ENCODE results near the gene TACR2.

Gene TACR2

DNA sequence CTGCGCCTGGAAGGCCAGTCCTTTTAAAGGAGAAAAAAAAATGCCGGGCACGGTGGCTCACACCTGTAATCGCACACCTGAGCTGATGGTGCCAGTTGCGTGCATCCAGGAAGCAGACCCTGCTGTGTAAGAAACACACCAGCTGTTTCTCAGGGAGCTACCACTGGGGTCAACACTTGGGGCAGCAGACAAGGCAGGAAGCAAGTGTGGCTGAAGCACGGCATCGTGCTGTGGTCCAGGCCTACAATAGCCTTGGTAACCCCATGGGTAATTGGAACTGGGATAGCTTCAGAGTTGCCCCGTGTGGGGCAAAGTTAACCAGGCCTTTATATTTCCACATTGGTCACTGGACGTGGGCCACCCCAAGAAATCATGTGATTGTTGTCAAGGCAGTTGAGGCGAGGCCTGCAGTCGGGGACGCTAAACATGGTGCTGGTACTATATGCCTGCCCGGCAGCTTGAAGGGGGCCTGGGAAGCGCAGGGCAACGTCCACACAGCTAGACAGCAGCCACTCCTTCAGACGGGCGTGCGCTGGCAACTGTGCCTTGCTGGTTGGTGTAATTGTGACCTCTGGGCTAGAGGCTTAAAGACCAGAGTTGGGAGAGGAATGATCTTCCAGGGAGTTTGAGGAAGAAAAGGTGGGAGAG is 2.5 kb upstream of the TACR2 start:
- DNase-seq (ENCODE audit: low read depth in 2 of 2) = no peak

DNA sequence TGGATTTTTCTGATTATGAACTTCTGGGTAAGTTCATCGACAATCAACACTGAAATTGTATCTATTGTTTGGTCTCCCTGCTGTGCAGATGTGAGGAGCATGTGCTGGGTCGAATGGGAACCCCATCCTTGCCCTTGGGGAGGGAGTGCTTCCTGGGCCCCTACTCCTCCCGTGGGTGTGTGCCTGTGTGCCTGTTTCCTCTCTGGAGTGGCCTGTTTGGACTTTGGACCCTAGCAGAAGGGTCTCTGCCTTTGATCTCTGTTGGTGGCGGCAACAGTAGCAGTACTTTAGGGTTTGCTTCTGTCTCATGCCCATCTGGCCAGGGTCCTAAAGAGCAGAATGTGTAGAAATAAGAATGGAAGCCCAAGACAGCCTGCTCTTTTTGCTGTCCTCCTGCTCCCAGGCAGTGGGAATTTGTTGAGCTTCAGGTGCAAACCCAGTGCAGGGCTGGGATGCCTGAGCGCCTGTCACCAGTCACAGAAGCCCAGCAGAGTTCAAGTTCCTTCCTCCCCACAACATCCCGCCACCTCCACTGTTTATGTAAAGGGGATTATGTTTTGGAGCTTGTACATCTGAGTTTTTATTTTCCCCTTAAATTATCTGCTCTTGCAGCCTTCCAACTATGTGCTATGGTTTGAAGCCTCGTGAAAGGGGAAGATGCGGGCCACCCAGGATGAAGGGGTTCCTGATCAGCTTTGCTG is 1.5 kb upstream of the TACR2 start:
- no peak for DNase-seq (ENCODE audit: low read depth in 2 of 2)

DNA sequence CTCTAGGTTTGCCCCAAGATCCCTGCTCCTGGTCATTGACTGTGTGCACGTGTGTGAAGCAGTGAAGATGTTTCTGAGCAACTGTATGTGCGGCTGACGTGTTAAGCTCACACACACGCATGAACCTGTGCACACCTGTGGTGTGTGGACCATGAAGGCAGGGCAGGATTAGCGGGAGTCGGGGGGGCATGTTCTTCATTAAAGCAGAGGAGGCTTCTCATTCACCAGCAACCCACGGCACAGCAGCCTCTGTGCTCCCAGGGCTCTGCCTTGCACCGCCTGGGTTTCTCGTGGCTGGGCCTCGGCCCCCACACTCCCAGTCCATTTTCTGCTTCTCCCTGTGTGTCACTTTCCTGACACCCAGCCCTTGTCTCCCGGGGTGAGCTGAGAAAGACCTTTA is 824 bp upstream of the TACR2 start:
- no peak for DNase-seq (ENCODE audit: low read depth in 2 of 2)

DNA sequence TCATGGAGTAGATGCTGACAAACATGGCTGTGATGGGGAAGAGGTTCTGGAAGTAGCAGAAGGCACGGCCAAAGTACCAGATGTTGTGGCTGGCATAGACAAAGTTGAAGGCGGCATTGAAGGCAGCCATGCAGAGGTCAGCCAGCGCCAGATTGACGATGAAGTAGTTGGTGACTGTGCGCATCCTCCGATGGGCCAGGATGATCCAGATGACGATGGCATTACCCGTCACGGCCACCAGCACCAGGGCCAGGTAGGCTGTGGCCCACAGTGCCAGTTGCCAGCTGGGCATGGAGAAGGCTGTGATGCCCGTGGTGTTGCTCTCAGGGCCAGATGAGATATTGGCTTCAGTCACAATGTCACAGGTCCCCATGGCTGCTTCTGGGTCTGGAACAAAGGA is 767 bp downstream of the TACR2 start:
- no peak for DNase-seq (ENCODE audit: low read depth in 2 of 2)

DNA sequence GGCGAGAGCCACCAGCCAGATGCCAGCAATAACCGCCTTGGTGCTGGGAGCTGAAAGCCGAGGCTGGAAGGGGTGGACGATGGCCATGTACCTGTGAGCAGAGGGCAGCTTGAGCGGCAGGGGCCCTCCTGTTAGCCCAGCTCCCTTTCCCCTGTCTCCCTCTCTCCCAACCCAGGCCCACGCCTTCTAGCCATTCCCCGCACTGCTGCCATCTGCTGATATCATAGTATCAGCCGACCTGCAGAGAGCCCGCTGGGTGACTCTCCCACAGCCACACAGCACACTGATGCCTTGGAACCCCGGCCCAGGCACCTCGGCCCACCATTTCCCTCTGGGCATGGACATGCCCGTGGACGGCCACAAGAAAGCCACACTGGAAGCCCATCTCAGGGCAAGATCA is 1.7 kb downstream of the TACR2 start:
- DNase-seq (ENCODE audit: low read depth in 2 of 2) = no peak

DNA sequence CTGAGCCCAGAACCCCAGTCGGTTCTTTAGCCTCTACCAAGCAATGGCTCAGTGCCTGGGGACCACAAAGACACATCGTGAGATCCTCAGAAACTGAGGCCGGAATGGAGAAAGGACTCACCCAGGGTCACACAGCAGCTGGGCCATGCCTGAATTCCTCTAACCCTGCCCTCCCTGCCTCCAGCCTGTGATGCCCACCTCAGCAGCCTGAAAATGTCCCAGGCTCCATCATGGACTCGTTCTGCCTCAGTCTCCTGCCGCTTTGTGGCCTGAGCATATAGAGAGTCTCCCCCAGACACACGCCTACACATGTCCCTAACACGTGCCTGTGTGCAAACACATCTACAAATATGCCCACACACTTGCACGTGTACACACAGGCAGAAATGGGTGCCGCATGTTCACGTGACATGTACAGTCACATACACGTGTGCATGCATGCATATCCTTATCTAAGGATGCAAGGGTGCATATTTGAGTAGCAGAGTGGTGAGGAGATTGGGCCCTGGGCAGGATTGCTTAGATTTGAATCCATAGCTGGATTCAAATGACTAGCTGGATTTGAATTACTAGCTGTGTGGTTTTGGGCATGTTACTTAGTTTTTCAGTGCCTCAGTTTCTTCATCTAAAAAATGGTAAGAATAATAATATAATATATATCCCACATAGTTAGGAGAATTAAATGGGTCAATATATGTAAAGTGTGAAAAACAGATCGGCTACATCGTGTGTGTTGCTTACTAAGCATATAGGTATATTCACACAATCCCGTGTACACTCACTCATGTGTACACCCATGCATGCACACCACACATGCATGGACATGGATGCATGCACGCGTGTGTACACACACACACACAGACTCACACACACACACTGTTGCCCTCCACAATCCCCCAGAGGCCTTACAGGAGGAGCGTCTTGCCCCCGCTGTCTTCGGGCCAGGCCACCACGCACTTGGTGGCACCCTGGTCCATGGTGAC is 2.4 kb downstream of the TACR2 start:
- no peak for DNase-seq (ENCODE audit: low read depth in 2 of 2)

DNA sequence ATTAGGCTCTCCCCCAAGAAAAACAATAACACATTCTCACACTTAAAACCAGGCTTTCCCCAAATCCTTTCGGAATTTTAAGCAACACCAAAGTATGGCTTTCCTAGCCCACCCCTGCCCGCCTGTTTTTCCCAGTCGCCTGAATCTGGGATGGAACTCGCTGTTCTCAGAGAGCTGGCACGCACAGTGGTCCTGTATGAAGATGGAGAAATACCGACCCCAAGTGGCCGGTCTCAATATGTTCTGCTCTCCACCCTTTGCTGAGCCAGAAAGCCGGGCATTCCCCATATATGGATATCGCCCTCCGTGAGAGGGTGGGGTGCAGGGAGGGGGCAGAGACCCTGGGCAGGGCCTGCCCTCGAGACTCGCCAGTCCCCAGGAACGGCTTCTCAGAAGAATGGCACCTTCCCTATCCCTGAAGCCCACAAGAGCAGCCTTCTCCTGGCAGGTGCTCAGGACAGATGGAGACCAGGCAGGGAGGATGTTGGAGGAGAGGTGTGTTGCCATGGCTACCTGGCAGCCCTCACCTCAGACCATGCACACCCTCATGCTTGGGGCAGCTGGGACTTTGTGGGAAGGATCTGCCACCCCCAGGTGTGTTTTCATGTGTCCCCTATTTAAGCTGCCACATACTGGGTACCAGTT is 3.4 kb downstream of the TACR2 start:
- no peak for DNase-seq (ENCODE audit: low read depth in 2 of 2)

DNA sequence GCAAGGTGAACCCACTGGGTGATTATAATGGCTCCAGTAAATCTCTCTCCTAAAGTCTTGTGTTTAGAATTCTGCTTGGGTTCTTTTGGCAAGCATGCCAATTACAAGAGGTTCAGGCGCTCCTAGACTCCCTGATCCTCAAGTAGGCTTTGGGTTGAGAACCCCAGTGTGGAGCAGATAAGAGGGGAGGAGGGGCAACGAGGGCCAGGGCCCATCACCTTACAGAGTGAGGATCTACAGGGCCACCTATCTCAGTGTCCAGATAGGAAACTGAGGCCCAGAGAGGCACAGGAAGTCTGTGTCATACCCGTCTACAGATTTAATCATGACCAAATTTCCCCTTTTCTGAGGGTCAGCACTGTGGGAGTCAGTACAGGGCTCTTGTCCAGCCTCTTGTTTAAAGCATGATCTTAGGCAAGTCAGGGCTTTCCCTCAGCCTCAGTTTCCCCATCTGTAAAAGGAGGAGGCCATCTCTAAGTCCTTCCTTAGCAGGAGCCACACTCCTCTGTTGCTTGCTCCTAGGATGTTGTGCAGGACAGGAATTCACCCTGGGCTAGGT is 4.4 kb downstream of the TACR2 start:
- DNase-seq (ENCODE audit: low read depth in 2 of 2) = no peak

DNA sequence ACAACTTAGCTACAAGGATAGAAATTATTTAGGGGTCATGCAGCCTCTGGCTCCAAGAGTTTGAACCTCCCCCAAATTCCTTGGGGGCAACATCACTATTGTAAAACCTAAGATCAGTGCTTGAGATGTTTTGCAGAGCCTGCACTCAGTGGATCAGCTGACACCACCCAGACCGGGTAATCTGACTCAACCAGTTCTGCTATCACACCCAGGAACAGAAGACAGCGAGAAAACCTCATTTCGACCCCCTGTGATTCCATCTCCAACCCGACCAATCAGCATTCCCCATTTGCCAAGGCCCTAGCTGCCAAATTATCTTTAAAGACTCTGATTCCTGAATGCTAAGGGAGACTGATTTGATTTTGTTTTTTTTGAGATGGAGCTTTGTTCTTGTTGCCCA is 5.2 kb downstream of the TACR2 start:
- no peak for DNase-seq (ENCODE audit: low read depth in 2 of 2)

DNA sequence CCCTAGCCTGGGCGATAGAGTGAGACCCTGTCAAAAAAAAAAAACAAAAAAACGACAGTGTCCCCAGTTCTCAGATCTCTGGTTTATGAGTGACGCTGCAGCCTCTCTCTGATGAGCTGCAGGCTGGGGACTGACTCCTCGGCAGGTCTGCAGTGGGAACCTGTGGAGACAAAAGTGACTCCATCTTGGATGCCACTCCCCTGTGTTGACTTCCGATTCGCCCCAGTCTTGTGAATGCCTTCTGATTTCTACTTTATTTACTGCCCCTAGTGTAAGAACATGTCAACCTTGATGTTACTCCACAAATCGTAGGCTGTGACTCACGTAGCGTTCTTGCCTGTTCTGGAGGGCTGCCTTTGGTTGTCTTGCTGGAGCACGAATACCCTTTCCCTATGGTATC is 6.2 kb downstream of the TACR2 start:
- no peak for DNase-seq (ENCODE audit: low read depth in 2 of 2)

DNA sequence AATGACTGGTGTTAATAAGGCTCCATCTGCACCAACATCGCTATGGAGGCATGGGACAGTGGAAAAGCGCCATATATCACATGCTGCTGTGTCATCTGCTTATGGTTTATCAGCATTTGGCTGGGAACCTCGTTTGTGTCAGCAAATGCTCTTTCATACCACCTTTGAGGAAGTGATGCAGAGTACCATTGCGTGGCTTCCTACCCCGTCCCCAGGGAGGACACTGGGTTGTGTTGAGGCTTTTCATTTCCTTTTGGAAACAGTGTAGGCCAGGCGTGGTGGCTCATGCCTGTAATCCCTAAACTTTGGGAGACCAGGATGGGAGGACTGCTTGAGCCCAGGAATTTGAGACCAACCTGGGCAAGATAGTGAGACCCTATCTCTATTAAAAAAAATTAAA is 6.8 kb downstream of the TACR2 start:
- DNase-seq (ENCODE audit: low read depth in 2 of 2) = no peak

DNA sequence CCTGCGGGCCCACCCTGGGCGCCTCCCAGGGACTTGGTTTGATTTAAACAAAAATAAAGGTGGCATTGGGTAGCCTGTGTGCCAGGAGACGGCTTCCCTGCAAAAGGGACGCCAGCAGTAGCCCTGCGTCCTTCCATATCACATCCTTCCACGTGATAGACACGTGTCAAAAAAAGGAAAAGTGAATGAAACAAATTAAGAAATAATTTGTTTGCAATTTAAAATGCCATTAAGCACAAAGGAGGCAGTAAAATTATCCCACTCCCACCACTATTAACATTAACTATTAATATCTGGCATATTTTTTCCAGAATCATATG is 7.6 kb downstream of the TACR2 start:
- no peak for DNase-seq (ENCODE audit: low read depth in 2 of 2)

DNA sequence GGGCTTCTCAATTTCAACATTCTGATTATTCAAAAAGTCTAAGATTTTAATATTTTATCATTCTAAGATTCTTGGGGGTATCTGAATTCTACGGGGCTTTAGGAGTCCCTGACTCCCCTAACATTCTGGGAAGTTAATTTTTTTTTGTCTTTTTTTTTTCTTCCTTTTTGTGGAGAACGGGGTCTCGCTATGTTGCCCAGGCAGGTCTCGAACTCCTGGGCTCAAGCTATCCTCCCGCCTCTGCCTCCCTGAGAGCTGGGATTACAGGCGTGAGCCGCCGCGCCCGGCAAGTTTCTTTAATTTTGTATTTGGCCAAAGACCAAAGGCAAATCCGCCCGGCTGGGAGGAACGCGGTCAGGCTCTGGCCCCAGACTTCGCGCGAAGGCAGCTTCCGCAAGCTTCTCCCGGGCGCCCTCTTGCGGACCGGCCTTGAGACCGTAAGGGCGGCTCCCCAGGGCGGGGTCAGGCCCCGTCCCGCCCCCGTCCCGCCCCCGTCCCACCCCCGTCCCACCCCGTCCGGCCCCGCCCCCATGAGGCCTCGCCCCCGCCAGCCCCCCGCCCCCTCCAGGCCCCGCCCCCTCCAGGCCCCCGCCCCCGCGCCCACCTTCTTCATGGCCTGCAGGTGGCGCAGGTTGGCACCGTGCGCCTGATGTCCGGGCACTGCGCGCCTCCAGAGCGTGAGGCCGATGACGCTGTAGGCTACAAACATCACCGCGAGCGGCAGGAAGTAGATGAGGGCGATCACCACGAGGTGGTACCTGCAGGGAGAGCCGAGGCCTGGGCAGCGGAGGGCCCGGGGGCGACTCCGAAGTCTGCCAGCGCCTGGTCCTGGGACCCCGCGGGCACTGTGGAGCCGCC is 8.2 kb downstream of the TACR2 start:
- DNase-seq (ENCODE audit: low read depth in 2 of 2) = peak; percentile 76 to 79

DNA sequence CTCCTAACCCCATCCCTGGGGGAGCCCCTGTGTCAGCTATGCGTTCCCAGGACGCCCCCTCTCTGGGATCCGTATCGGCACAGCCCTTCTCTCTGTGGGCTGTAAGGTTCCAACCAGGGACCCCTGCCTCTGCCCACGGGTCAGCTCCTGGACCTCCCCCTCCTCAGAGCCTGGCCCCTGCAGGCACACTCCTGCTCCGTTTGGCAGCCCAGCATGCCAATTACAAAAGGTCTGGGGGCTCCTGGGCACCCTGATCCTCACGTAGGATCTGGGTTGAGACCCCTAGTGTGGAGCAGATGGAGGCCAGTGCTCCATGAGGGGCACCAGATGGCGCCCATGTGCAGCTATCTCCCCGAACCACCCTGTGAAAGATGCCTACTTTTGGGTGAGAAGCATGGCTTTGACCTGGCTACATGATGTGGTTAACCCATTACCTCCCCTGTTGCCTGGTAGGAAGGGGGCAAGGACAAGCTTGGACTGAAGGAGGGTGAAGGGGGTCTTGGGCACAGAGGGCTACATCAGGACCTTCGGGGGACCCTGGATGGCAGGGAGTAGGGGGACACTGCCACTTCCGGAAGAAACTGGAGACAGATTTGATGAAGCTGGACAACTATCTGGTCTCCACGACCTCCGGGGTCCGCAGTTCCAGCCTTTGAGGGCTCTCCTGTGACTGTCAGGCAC is 9.0 kb downstream of the TACR2 start:
- DNase-seq (ENCODE audit: low read depth in 2 of 2) = no peak

DNA sequence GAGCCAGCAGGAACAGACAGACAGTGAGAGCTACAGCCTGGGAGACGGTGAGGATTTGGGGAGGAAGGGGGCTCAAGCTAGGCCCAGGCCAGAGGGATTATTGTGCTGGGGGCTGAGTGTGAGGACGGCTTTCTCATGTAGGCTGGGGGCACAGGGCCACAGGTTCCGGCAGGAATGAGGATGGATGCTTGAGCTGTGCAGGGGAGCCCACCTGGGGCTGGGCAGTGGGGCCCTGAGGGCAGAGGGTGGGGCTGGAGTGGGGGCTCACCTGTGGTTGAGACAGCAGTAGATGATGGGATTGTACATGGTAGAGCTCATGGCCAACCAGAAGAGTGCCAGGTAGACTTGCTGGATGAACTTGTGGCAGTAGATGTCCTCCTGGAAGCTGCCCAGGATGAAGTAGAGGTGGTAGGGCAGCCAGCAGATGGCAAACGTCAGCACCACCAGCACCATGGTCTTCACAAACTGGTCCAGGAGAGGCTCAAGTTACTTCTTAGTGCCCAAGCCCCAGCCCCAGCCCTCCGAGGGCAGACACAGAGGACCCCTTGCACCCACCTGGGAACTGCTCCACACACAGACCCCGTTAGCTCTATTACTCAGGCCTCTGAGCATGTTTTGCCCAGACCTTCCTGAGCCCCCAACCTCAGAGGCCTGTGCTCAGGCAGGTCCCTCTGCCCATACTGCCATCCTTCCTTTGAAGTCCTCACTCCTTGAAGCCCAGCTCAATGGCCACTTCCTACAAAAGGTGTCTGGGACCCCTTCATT is 9.7 kb downstream of the TACR2 start:
- DNase-seq (ENCODE audit: low read depth in 2 of 2) = no peak

DNA sequence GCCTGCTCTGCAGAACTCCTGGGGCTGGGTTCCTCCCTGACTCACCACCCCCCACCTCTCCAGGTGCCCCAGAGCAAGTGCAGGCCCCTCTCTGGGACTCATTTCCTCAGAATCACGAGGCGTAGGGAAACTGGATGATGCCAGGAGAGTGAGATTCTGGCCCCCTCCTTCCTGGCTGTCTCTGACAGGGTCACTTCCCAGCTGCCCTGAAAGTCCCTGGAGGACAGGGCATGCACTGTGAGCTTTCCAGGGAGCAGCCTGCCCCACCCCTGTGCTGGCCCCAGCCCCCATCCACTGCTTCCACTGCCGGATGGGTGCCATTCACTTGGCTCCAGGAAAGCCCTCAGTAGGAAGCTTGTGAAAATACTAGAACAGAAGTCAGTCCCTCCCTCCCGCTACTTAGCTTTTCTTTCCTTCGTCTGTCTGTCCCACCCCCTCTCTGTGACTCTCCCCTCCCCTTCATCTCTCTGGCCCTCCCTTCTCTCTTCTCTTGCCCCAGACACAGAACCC is 10.4 kb downstream of the TACR2 start:
- no peak for DNase-seq (ENCODE audit: low read depth in 2 of 2)

DNA sequence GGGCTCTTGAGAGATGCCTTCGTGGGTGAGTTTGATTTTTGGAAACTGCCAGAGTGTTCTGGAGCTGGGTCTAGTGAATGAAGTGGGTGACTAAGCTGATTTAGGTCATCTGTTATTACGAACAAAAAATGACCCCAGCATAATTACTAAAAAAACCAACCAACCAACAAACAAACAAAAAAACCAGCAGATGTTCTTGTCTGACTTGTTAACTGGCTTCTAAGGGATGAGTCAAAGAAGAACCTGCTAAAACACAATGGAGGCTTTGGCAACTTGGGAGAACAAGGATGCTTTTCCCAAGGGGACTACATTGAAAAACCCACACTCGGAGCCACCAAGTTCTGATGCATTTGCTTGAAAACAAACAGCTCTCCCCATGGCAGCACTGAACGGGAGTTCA is 11.5 kb downstream of the TACR2 start:
- no peak for DNase-seq (ENCODE audit: low read depth in 2 of 2)

DNA sequence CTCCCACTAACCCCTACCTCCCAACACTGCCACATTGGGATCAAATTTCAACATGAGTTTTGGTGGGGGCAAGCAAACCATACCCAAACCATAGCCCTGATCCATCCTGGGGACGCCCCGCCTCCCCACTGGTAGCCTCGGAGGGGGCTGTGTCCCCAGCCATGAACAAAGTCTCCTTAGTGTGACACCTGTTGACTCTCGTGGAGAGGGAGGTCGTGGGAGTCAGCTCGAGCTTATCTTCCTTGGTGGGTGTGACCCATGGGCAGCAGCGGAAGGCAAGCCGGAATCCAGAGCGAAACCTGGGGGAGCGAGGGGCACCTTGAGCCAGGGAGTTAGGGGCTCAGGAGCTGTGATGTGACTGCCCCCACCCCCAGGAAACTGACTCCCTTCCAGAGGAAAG is 11.9 kb downstream of the TACR2 start:
- no peak for DNase-seq (ENCODE audit: low read depth in 2 of 2)

DNA sequence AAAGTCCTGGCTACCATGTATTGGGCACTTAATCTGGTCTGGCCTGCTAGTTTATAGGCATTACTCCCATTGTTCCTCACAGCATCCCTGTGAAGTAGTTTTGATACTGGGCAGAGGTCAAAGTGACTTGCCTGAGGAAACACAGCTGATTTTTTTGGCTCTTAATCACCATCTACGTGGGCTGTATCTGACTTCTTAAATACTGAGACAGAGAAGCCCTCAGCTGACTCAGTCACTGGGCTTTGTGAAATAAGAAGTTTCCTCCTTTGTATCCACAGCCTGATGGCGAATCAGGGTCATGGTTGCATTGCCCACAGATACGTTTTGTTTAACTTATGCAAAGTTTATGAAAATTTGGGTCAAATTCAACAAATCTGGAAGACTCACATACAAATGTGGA is 13.2 kb downstream of the TACR2 start:
- DNase-seq (ENCODE audit: low read depth in 2 of 2) = no peak

DNA sequence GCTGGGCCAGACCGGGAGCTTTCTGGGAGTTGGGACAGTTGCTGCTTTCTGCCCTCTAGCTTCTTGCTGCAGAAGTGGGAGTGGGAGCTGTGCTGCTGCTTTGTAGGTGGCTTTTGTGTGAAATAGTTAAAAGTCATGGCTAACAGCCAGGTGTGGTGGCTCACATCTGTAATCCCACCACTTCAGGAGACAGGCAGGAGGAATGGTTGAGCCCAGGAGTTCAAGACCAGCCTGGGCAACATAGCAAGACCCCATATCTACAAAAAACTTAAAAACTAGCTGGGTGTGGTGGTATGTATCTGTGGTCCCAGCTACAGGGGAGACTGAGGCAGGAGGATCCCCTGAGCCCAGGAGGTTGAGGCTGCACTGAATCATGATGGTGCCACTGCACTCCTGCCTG is 13.7 kb downstream of the TACR2 start:
- DNase-seq (ENCODE audit: low read depth in 2 of 2) = no peak

Data from stimulated activated CD8-positive, alpha-beta memory T cell treated with anti-CD3 and anti-CD28 coated beads, Interleukin-15, amount 100 ng/mL, for 4 hours (primary cell).